Measurements from ENCODE around the gene INVS.
"Not testable (repeated sequence)": the region's sequence is repeated elsewhere in the genome, so short reads cannot be mapped to it uniquely, and the experiment has no call there.

The INVS gene

GRCh38 chr9:100129772-100130171 lies 30.7 kb downstream of the INVS start:
- ChIA-PET CTCF (no interaction called here), POLR2A (no interaction called here)
- DNase-seq (ENCODE audit: extremely low spot score): no peak
- no peak for TF ChIP-seq CTCF (IDR thresholded peaks at IDR 0.05; ENCODE audit: control extremely low read depth, extremely low read depth, low read depth, missing control alignments)

- no peak for TF ChIP-seq CTCF (IDR thresholded peaks at IDR 0.05; ENCODE audit: control extremely low read depth, extremely low read depth, low read depth, missing control alignments)
- DNase-seq (ENCODE audit: extremely low spot score): no peak
- ChIA-PET POLR2A (no interaction called here), CTCF (interaction anchor here (0.8 to 1.2 kb wide), 3 partner anchors 12 to 104 kb away, joined by 3 read pairs; no protein-coding TSS in a partner anchor)
These were observed 32.2 kb downstream of the INVS start for GRCh38 chr9:100131216-100131615.

GRCh38 chr9:100131875-100132430 lies 32.9 kb downstream of the INVS start:
- ChIA-PET CTCF (interaction anchor here (1.1 to 1.2 kb wide), 2 partner anchors 13 to 31 kb away, joined by 3 read pairs; no protein-coding TSS in a partner anchor), POLR2A (no interaction called here)
- DNase-seq (ENCODE audit: extremely low spot score): no peak
- no peak for TF ChIP-seq CTCF (IDR thresholded peaks at IDR 0.05; ENCODE audit: control extremely low read depth, extremely low read depth, low read depth, missing control alignments)

GRCh38 chr9:100134731-100135130 lies 35.7 kb downstream of the INVS start:
- DNase-seq (ENCODE audit: extremely low spot score): no peak
- ChIA-PET POLR2A (no interaction called here), CTCF (interaction anchor here (1.0 to 1.2 kb wide), 3 partner anchors 15 to 107 kb away, joined by 3 read pairs; no protein-coding TSS in a partner anchor)
- no peak for TF ChIP-seq CTCF (IDR thresholded peaks at IDR 0.05; ENCODE audit: control extremely low read depth, extremely low read depth, low read depth, missing control alignments)

GRCh38 chr9:100136799-100137198 lies 37.8 kb downstream of the INVS start:
- CTCF ChIA-PET: interaction anchor here (1.3 kb wide), 1 partner anchor 10 kb away, joined by 4 read pairs; no protein-coding TSS in a partner anchor
- POLR2A ChIA-PET; DNase-seq (ENCODE audit: extremely low spot score): not testable (repeated sequence)

GRCh38 chr9:100140303-100140702 lies 41.3 kb downstream of the INVS start:
- POLR2A ChIA-PET; DNase-seq (ENCODE audit: extremely low spot score): not testable (repeated sequence)
- CTCF ChIA-PET: interaction anchor here (0.7 kb wide), 1 partner anchor 13 kb away, joined by 3 read pairs; no protein-coding TSS in a partner anchor

- CTCF ChIA-PET; POLR2A ChIA-PET; DNase-seq (ENCODE audit: extremely low spot score): not testable (repeated sequence)
These were observed 42.8 kb downstream of the INVS start for GRCh38 chr9:100141862-100142261.

- POLR2A ChIA-PET; CTCF ChIA-PET; DNase-seq (ENCODE audit: extremely low spot score): not testable (repeated sequence)
These were observed 46.3 kb downstream of the INVS start for GRCh38 chr9:100145167-100145934.

- DNase-seq (ENCODE audit: extremely low spot score); POLR2A ChIA-PET; CTCF ChIA-PET: not testable (repeated sequence)
These were observed 46.9 kb downstream of the INVS start for GRCh38 chr9:100145976-100146375.
